C4-2B (cell line): ENCODE measurements around the gene MAP3K14.

Experiments used
- ZFX ChIP-seq: fragments of 450-650 bp; IDR thresholded peaks from 2 replicates; pipeline ENCODE4 v1.6.1; 2017
- TF ChIP-seq, protein P1 (sequence below): fragments of 450-650 bp; conservative IDR thresholded peaks from 2 replicates; pipeline ENCODE4 v1.5.1; 2017; ENCODE audit warnings: mild to moderate bottlenecking

DNA sequence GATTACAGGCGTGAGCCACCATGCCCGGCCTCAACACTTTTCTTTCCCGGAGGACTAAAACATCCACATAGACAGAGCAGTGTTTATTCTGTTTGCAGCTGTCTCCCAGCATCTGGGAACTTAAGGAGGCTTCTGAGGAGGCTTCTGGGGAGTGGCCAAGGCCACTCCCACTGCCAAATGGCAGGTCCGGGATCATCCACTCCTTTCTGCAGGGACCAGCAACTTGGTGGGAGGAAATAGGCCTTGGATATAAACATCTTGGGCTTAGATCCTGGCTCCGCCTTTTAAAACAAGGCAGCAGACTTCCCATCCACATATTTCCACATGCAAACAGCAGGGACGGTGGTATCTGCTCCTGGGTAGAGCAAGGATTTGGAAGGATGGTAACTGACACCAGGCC, 40.8 kb downstream of the MAP3K14 start:
- TF ChIP-seq, protein P1, sequence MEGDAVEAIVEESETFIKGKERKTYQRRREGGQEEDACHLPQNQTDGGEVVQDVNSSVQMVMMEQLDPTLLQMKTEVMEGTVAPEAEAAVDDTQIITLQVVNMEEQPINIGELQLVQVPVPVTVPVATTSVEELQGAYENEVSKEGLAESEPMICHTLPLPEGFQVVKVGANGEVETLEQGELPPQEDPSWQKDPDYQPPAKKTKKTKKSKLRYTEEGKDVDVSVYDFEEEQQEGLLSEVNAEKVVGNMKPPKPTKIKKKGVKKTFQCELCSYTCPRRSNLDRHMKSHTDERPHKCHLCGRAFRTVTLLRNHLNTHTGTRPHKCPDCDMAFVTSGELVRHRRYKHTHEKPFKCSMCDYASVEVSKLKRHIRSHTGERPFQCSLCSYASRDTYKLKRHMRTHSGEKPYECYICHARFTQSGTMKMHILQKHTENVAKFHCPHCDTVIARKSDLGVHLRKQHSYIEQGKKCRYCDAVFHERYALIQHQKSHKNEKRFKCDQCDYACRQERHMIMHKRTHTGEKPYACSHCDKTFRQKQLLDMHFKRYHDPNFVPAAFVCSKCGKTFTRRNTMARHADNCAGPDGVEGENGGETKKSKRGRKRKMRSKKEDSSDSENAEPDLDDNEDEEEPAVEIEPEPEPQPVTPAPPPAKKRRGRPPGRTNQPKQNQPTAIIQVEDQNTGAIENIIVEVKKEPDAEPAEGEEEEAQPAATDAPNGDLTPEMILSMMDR: no peak
- no peak for TF ChIP-seq ZFX
